Mesenchymal stem cell (in vitro differentiated cells and primary cell): ENCODE measurements around the gene MAN2A1.
A peak's percentile ranks its signal among the peaks of the same experiment; 100 is the strongest.

Source experiments
- DNase-seq: peaks from one replicate; pipeline ENCODE4 v3.0.0-alpha.2; 2013
- H2AFZ ChIP-seq: one replicate; pipeline ENCODE4 v1.6.1; 2013; ENCODE audit warnings: low read depth, mild to moderate bottlenecking, control low read depth, inconsistent platforms, low read length, moderate library complexity
- H2AK5ac ChIP-seq: 2 replicates; pipeline ENCODE4 v1.6.1; 2013; ENCODE audit warnings: low read length, moderate library complexity, mild to moderate bottlenecking, inconsistent platforms; ENCODE audit not compliant: severe bottlenecking
- H2BK120ac ChIP-seq: one replicate; pipeline ENCODE4 v1.6.1; 2013; ENCODE audit warnings: low read depth, mild to moderate bottlenecking, inconsistent platforms, low read length, moderate library complexity
- H2BK12ac ChIP-seq, 2 experiments: one replicate each; pipeline ENCODE4 v1.6.1; 2013; ENCODE audit warnings: inconsistent platforms in 2 of 2, low read length in 2 of 2, mild to moderate bottlenecking in 2 of 2, moderate library complexity in 2 of 2, control low read depth in 1 of 2
- H2BK15ac ChIP-seq: one replicate; pipeline ENCODE4 v1.6.1; 2013; ENCODE audit warnings: mild to moderate bottlenecking, low read depth, inconsistent platforms; ENCODE audit not compliant: poor library complexity, severe bottlenecking
- H2BK5ac ChIP-seq: 2 replicates; pipeline ENCODE4 v1.6.1; 2013; ENCODE audit warnings: low read depth, mild to moderate bottlenecking, low read length, control low read depth, inconsistent platforms; ENCODE audit not compliant: poor library complexity, severe bottlenecking
- H3K14ac ChIP-seq, 2 experiments: one replicate each; pipeline ENCODE4 v1.6.1; 2013; ENCODE audit warnings: inconsistent platforms in 2 of 2, low read length in 2 of 2, control low read depth in 1 of 2, mild to moderate bottlenecking in 1 of 2, moderate library complexity in 1 of 2
- H3K18ac ChIP-seq, 2 experiments: one replicate each; pipeline ENCODE4 v1.6.1; 2013; ENCODE audit warnings: inconsistent platforms in 2 of 2, low read length in 2 of 2, control low read depth in 1 of 2, low read depth in 1 of 2, mild to moderate bottlenecking in 1 of 2
- H3K23ac ChIP-seq, 2 experiments: one replicate each; pipeline ENCODE4 v1.6.1; 2013; ENCODE audit warnings: inconsistent platforms in 2 of 2, low read length in 2 of 2, mild to moderate bottlenecking in 2 of 2, moderate library complexity in 2 of 2, control low read depth in 1 of 2
- H3K27ac ChIP-seq: 2 replicates; pipeline ENCODE4 v1.5.1; 2013; ENCODE audit warnings: mild to moderate bottlenecking, moderate library complexity, low read length, control low read depth, inconsistent platforms; ENCODE audit not compliant: poor library complexity, severe bottlenecking
- H3K27me3 ChIP-seq, 2 experiments: 2 replicates each; pipeline versions ENCODE4 v1.6.1 to v1.7.0; 2013; ENCODE audit warnings: low read length in 2 of 2, mild to moderate bottlenecking in 2 of 2, moderate library complexity in 2 of 2, control low read depth in 1 of 2, inconsistent platforms in 1 of 2; ENCODE audit not compliant: control insufficient read depth in 1 of 2, insufficient read depth in 1 of 2
- H3K36me3 ChIP-seq, 2 experiments: 2 replicates each; pipeline versions ENCODE4 v1.6.1 to v1.7.0; 2013; ENCODE audit warnings: low read length in 2 of 2, control low read depth in 1 of 2, inconsistent platforms in 1 of 2, low read depth in 1 of 2, mild to moderate bottlenecking in 1 of 2; ENCODE audit not compliant: insufficient read depth in 2 of 2, control insufficient read depth in 1 of 2
- H3K4ac ChIP-seq, 2 experiments: one replicate each; pipeline ENCODE4 v1.6.1; 2013; ENCODE audit warnings: inconsistent platforms in 2 of 2, low read length in 2 of 2, mild to moderate bottlenecking in 2 of 2, moderate library complexity in 2 of 2, control low read depth in 1 of 2, low read depth in 1 of 2
- H3K4me1 ChIP-seq: 2 replicates; pipeline ENCODE4 v1.6.1; 2013; ENCODE audit warnings: low read depth, low read length, control low read depth; ENCODE audit not compliant: control insufficient read depth, insufficient read depth
- H3K4me2 ChIP-seq: 2 replicates; pipeline ENCODE4 v1.6.1; 2013; ENCODE audit warnings: low read length, mild to moderate bottlenecking, inconsistent platforms; ENCODE audit not compliant: poor library complexity, severe bottlenecking
- H3K4me3 ChIP-seq, 2 experiments: 2 replicates each; pipeline versions ENCODE4 v1.5.1 to v1.7.0; 2013; ENCODE audit warnings: low read length in 2 of 2, mild to moderate bottlenecking in 2 of 2, control low read depth in 1 of 2, low read depth in 1 of 2; ENCODE audit not compliant: insufficient read depth in 1 of 2
- H3K79me1 ChIP-seq: replicated peaks from 2 replicates; pipeline ENCODE4 v1.6.1; 2013; ENCODE audit warnings: mild to moderate bottlenecking, control low read depth, low read length, inconsistent platforms; ENCODE audit not compliant: poor library complexity, severe bottlenecking
- H3K9ac ChIP-seq: 2 replicates; pipeline ENCODE4 v1.7.0; 2013; ENCODE audit warnings: mild to moderate bottlenecking, low read length, moderate library complexity
- H3K9me3 ChIP-seq: 2 replicates; pipeline ENCODE4 v1.7.0; 2013; ENCODE audit warnings: mild to moderate bottlenecking, low read length; ENCODE audit not compliant: control insufficient read depth
- H4K8ac ChIP-seq: one replicate; pipeline ENCODE4 v1.6.1; 2013; ENCODE audit warnings: inconsistent platforms, mild to moderate bottlenecking, low read length, moderate library complexity
- H4K91ac ChIP-seq: one replicate; pipeline ENCODE4 v1.6.1; 2013; ENCODE audit warnings: mild to moderate bottlenecking, low read length, inconsistent platforms
- WGBS: methylation state at CpG from one replicate; pipeline ENCODE4 v1.1.7; 2013; ENCODE audit warnings: mixed read lengths; 5-methylcytosine and 5-hydroxymethylcytosine counted together

MAN2A1 gene

GRCh38 chr5:109816732-109817131, 127.0 kb downstream of the MAN2A1 start:
- Histone ChIP-seq H3K36me3 (peaks cover 8 to 59% of the 10 kb centered on the region in 2 experiments), H3K4me3 (no peak overlapping the region), H2BK15ac (no peak overlapping the region), H2BK12ac (no peak overlapping the region), H3K79me1 (peaks cover 12% of the 10 kb centered on the region), H3K27me3 (no peaks in the 10 kb centered on the region), H3K27ac (no peak overlapping the region), H4K91ac (no peak overlapping the region), H3K4me2 (no peak overlapping the region), H3K4ac (no peak overlapping the region), H2AK5ac (no peak overlapping the region), H3K4me1 (peaks cover 2% of the 10 kb centered on the region), H2AFZ (no peak overlapping the region), H3K23ac (no peak overlapping the region), H3K9me3 (no peaks in the 10 kb centered on the region), H3K9ac (no peak overlapping the region), H2BK5ac (no peak overlapping the region), H4K8ac (no peak overlapping the region), H2BK120ac (no peak overlapping the region), H3K18ac (no peak overlapping the region), H3K14ac (no peak overlapping the region)
- DNase-seq: no peak
- no CpG with 5 or more reads among the region's 1 CpG for WGBS

- Histone ChIP-seq H2BK5ac (no peak overlapping the region), H3K4me3 (no peak overlapping the region), H3K14ac (no peak overlapping the region), H3K4me2 (no peak overlapping the region), H3K4me1 (peaks cover 1% of the 10 kb centered on the region), H2BK15ac (no peak overlapping the region), H3K9ac (no peak overlapping the region), H2BK120ac (no peak overlapping the region), H3K23ac (no peak overlapping the region), H3K18ac (no peak overlapping the region), H2AFZ (no peak overlapping the region), H2AK5ac (no peak overlapping the region), H3K9me3 (no peaks in the 10 kb centered on the region), H3K4ac (no peak overlapping the region), H3K27me3 (no peaks in the 10 kb centered on the region), H3K79me1 (peaks cover 7% of the 10 kb centered on the region), H4K8ac (no peak overlapping the region), H2BK12ac (no peak overlapping the region), H3K27ac (no peak overlapping the region), H4K91ac (no peak overlapping the region), H3K36me3 (peaks cover 4 to 55% of the 10 kb centered on the region in 2 experiments)
- WGBS: no CpG with 5 or more reads among the region's 2 CpGs
- DNase-seq: no peak
Observed at GRCh38 chr5:109819878-109820277, 130.2 kb downstream of the MAN2A1 start.

DNA sequence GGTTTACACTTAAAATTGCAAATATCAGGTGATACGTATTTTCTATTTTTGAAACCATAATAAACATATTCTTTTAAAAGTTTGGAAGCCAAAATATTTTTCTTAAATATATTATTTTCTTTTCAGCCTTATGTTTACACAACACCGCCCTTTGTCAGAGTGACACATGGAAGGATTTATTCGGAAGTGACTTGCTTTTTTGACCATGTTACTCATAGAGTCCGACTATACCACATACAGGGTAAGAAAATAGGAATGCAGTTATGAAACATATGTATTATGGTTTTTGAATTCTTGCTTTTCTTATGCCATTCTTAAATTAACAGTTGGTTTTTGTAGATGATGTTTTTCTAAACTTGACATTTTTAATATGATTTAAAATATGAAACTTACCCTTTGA, 133.9 kb downstream of the MAN2A1 start:
- H3K4me3 ChIP-seq: no peak overlapping the region
- 79% methylated on average over 3 of the region's 4 CpGs for WGBS

DNA sequence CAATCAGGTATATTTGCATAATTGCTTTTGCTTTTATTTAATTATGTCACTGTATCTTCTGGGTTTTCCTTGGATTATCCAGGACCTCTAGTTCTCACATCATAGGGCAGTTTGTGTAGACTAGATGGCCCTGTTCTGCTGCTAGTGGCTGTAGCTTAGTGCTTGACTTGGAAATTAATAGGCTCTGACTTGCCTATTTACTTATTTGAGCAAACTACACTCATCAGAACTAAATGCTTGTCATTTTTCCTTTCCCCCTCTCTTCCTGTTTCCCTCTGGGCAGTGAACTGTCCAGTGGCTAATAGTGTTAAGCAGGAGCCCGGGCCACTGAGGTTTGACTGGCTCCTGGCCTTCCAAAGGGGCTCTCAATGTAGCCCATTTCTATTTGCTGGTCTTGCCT, 135.7 kb downstream of the MAN2A1 start:
- Histone ChIP-seq H2AK5ac (no peak overlapping the region), H3K79me1 (peaks cover 3% of the 10 kb centered on the region), H3K4me2 (no peak overlapping the region), H2BK120ac (peak overlapping the region; percentile 8), H4K8ac (no peak overlapping the region), H2BK15ac (no peak overlapping the region), H3K36me3 (peaks cover 5 to 34% of the 10 kb centered on the region in 2 experiments), H4K91ac (no peak overlapping the region), H3K9ac (no peak overlapping the region), H2BK12ac (no peak overlapping the region), H3K18ac (peak overlapping the region; percentile 4 to 49), H3K14ac (no peak overlapping the region), H3K9me3 (no peaks in the 10 kb centered on the region), H3K27me3 (no peaks in the 10 kb centered on the region), H2AFZ (no peak overlapping the region), H3K23ac (no peak overlapping the region), H3K27ac (peak overlapping the region; percentile 40), H2BK5ac (no peak overlapping the region), H3K4me3 (no peak overlapping the region), H3K4ac (no peak overlapping the region), H3K4me1 (peaks cover 3% of the 10 kb centered on the region)
- 75% methylated on average over 1 of the region's 1 CpG for WGBS
- peak; percentile 38 for DNase-seq

More for the DNA sequence above, 133.9 kb downstream of the MAN2A1 start:
- Histone ChIP-seq H3K27me3 (no peaks in the 10 kb centered on the region), H3K4me2 (no peak overlapping the region), H4K8ac (no peak overlapping the region), H3K4ac (no peak overlapping the region), H2AK5ac (no peak overlapping the region), H2BK15ac (no peak overlapping the region), H3K4me1 (peaks cover 3% of the 10 kb centered on the region), H2BK120ac (no peak overlapping the region), H4K91ac (no peak overlapping the region), H3K36me3 (peaks cover 7 to 43% of the 10 kb centered on the region in 2 experiments), H3K9ac (no peak overlapping the region), H3K14ac (no peak overlapping the region), H3K9me3 (no peaks in the 10 kb centered on the region), H3K18ac (no peak overlapping the region), H3K23ac (no peak overlapping the region), H2BK5ac (no peak overlapping the region), H2AFZ (no peak overlapping the region), H3K27ac (no peak overlapping the region), H3K79me1 (peaks cover 4% of the 10 kb centered on the region), H2BK12ac (no peak overlapping the region)
- no peak for DNase-seq
